ENCODE data around the gene CCNI2. TPM values are rescaled to one million over a fixed set of nuclear protein-coding genes. Genes with fewer than 3 reads are reported as not detected.

Gene CCNI2
- total RNA-seq, 4 donors from 2014 or later: not detected

DNA sequence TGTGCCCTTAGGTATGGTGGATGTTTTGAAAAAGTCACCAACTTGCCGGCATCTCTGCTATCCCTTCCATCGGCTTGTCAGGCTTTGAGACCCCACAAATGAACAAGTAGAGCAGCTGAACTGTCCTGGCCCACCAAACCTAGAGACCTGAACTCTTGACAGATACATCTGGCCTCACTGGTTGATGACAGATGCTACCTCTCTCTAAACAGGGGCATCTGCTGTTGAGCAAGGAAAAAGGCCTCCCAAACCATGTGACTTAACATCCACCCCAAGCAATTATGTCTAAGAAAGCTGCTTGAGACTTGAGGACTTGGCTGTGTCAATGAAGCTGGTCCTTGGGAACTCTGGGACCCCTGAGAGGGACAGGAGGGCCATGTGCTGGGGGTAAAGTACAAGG is 2.3 kb downstream of the CCNI2 start:
- Histone ChIP-seq H3K36me3 (no peaks in the 10 kb centered on the region), H3K27ac (no peak overlapping the region), H3K4me1 (no peaks in the 10 kb centered on the region), H3K4me3 (no peak overlapping the region), H3K27me3 (peaks cover 15 to 20% of the 10 kb centered on the region in 2 donors), H3K9me3 (no peaks in the 10 kb centered on the region)
- intact Hi-C loops (cut with DNase I; ENCODE audit: low total_unique reads): no loop called here
- no peak for DNase-seq
- TF ChIP-seq, protein P1, sequence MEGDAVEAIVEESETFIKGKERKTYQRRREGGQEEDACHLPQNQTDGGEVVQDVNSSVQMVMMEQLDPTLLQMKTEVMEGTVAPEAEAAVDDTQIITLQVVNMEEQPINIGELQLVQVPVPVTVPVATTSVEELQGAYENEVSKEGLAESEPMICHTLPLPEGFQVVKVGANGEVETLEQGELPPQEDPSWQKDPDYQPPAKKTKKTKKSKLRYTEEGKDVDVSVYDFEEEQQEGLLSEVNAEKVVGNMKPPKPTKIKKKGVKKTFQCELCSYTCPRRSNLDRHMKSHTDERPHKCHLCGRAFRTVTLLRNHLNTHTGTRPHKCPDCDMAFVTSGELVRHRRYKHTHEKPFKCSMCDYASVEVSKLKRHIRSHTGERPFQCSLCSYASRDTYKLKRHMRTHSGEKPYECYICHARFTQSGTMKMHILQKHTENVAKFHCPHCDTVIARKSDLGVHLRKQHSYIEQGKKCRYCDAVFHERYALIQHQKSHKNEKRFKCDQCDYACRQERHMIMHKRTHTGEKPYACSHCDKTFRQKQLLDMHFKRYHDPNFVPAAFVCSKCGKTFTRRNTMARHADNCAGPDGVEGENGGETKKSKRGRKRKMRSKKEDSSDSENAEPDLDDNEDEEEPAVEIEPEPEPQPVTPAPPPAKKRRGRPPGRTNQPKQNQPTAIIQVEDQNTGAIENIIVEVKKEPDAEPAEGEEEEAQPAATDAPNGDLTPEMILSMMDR (IDR thresholded peaks at IDR 0.05): no peak
- no peak for TF ChIP-seq POLR2A (IDR thresholded peaks at IDR 0.05)

GRCh38 chr5:132750471-132751230 is 3.4 kb downstream of the CCNI2 start:
- no peaks in the 10 kb centered on the region for H3K9me3 ChIP-seq
- peaks cover 11 to 15% of the 10 kb centered on the region in 2 donors for H3K27me3 ChIP-seq
- no peaks in the 10 kb centered on the region for H3K4me1 ChIP-seq
- intact Hi-C loops (cut with DNase I; ENCODE audit: low total_unique reads): no loop called here
- TF ChIP-seq, protein P1 (IDR thresholded peaks at IDR 0.05): no peak
- no peak for TF ChIP-seq POLR2A (IDR thresholded peaks at IDR 0.05)
- no peak overlapping the region for H3K27ac ChIP-seq
- H3K4me3 ChIP-seq: no peak overlapping the region
- no peaks in the 10 kb centered on the region for H3K36me3 ChIP-seq
- DNase-seq: no peak

GRCh38 chr5:132751444-132751843 is 4.2 kb downstream of the CCNI2 start:
- intact Hi-C loops (cut with DNase I; ENCODE audit: low total_unique reads): no loop called here
- DNase-seq: peak in 1 of 2 donors; percentile 74
- Histone ChIP-seq H3K27ac (no peak overlapping the region), H3K27me3 (peaks cover 4 to 15% of the 10 kb centered on the region in 2 donors), H3K9me3 (no peaks in the 10 kb centered on the region), H3K36me3 (no peaks in the 10 kb centered on the region), H3K4me3 (no peak overlapping the region), H3K4me1 (no peaks in the 10 kb centered on the region)
- TF ChIP-seq, protein P1 (IDR thresholded peaks at IDR 0.05): no peak
- no peak for TF ChIP-seq POLR2A (IDR thresholded peaks at IDR 0.05)

DNA sequence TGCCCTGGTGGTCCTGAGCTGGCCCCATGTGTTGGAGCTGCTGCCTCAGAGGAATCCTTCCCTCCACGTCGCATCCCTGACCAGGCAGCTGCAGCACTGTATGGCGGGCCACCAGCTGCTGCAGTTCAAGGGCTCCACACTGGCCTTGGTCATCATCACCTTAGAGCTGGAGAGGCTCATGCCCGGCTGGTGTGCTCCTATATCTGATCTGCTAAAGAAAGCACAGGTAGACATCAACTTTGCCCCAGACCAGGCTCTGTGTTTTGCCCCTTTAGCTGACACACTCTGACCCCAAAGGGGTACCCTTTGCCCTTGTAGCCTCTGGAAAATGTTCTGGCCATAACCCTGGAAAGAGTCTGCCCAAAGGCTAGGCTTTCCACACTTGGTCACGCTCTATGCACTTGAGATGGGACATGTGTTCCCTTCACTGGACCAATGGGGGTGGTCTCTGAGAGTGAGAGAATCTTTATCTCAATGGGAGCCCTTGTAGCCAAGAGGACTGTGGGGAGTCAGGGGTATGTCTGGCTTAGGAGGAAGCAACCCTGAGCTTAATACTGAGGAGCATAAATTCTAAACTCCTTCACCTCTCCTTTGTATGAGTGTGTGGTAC is 4.8 kb downstream of the CCNI2 start:
- intact Hi-C loops (cut with DNase I; ENCODE audit: low total_unique reads): no loop called here
- no peaks in the 10 kb centered on the region for H3K36me3 ChIP-seq
- no peak for DNase-seq
- peaks cover 0 to 9% of the 10 kb centered on the region in 2 donors for H3K27me3 ChIP-seq
- H3K9me3 ChIP-seq: no peaks in the 10 kb centered on the region
- no peaks in the 10 kb centered on the region for H3K4me1 ChIP-seq
- no peak for TF ChIP-seq POLR2A (IDR thresholded peaks at IDR 0.05)
- TF ChIP-seq, protein P1 (IDR thresholded peaks at IDR 0.05): no peak
- no peak overlapping the region for H3K27ac ChIP-seq
- H3K4me3 ChIP-seq: no peak overlapping the region

DNA sequence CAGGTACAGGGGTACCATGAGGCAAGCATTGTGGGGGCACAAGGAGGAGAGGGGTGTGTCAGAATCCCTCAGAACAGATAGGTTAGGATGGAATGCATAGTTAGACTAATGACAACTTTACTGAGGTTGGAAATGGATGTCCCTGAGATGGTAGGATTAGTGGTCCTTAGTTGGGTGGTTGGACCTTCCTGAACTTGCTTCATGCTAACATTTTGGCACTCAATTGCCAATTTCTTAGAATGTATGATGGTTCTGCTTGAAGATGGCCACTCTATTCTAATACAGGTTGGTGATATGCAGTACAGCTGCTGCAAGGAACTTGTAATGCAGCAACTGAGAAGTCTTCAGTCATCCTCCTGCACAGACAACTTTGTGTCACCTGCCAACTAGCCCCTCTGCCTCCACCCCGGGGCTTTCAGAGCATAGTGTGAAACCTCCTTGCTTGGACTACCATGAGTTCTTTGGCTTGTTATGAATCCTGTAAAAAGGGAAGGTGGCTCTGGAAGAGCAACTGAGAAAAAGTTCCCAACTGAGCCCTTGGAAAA is 5.4 kb downstream of the CCNI2 start:
- H3K27ac ChIP-seq: no peak overlapping the region
- no peak for DNase-seq
- peaks cover 0 to 3% of the 10 kb centered on the region in 2 donors for H3K27me3 ChIP-seq
- no peaks in the 10 kb centered on the region for H3K9me3 ChIP-seq
- no peaks in the 10 kb centered on the region for H3K36me3 ChIP-seq
- no peak for TF ChIP-seq POLR2A (IDR thresholded peaks at IDR 0.05)
- TF ChIP-seq, protein P1 (IDR thresholded peaks at IDR 0.05): no peak
- no peaks in the 10 kb centered on the region for H3K4me1 ChIP-seq
- H3K4me3 ChIP-seq: no peak overlapping the region
- intact Hi-C loops (cut with DNase I; ENCODE audit: low total_unique reads): no loop called here

Measured in uterus (tissue), 4 donors.